SK-N-SH (cell line): ENCODE results near the gene PDE4B.
"Not testable (repeated sequence)": the region's sequence is repeated elsewhere in the genome, so short reads cannot be mapped to it uniquely, and the experiment has no call there.

ENCODE experiments used
- TAF1 ChIP-seq: IDR thresholded peaks from 2 replicates; pipeline ENCODE4 v1.6.1; 2012; ENCODE audit warnings: low read depth, mild to moderate bottlenecking, low read length, moderate library complexity, borderline replicate concordance
- TF ChIP-seq, protein P1 (sequence below): fragments of 200-600 bp; sonication (generic); IDR thresholded peaks from 2 replicates; pipeline ENCODE4 v1.6.1; 2017; ENCODE audit warnings: antibody characterized with exemption, mild to moderate bottlenecking, moderate library complexity

GRCh38 chr1:65967492-65967891 is 174.8 kb downstream of the PDE4B start:
- TF ChIP-seq, protein P1, sequence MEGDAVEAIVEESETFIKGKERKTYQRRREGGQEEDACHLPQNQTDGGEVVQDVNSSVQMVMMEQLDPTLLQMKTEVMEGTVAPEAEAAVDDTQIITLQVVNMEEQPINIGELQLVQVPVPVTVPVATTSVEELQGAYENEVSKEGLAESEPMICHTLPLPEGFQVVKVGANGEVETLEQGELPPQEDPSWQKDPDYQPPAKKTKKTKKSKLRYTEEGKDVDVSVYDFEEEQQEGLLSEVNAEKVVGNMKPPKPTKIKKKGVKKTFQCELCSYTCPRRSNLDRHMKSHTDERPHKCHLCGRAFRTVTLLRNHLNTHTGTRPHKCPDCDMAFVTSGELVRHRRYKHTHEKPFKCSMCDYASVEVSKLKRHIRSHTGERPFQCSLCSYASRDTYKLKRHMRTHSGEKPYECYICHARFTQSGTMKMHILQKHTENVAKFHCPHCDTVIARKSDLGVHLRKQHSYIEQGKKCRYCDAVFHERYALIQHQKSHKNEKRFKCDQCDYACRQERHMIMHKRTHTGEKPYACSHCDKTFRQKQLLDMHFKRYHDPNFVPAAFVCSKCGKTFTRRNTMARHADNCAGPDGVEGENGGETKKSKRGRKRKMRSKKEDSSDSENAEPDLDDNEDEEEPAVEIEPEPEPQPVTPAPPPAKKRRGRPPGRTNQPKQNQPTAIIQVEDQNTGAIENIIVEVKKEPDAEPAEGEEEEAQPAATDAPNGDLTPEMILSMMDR: not testable (repeated sequence)
- TF ChIP-seq TAF1: not testable (repeated sequence)
